ENCODE measurements around the gene RGL1. TPM values are rescaled to one million over a fixed set of nuclear protein-coding genes. Genes with fewer than 3 reads are reported as not detected.

The RGL1 gene
- total RNA-seq, 1 donor from 2014 or later, result 20.9 TPM

GRCh38 chr1:183936009-183936408 lies 131.1 kb downstream of the RGL1 start:
- Mint-ChIP-seq H3K9me3 (ENCODE audit: low read depth) (no peaks in the 10 kb centered on the region), H3K27me3 (ENCODE audit: low read depth) (no peaks in the 10 kb centered on the region)

DNA sequence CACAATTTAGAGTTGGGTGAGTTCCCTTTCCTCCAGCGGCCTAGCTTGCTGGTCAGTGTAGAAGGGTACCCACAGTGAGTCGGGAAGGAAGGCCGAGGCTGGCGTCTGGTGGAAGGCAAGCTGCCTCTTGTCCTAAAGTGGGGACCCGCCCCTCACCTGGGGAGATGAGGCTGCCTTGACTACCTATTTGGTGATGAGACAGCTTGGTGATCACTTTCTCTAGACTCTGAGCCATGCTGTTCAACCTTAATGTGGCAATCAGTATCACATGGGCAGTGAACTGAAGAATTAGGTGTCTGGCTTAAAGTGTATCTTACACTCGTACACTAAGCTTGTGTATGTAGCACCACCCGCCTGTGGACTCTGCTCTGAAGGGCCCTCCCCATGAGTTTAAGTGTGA lies 131.9 kb downstream of the RGL1 start:
- H3K4me1 Mint-ChIP-seq (ENCODE audit: low read depth), result peaks cover 8% of the 10 kb centered on the region
- TF ChIP-seq CTCF (IDR thresholded peaks at IDR 0.05), result no peak
- no peaks in the 10 kb centered on the region for H3K9me3 Mint-ChIP-seq (ENCODE audit: low read depth)
- no peak overlapping the region for H3K4me3 Mint-ChIP-seq (ENCODE audit: unreplicated experiment)
- H3K27me3 Mint-ChIP-seq (ENCODE audit: low read depth), result no peaks in the 10 kb centered on the region
- H3K27ac Mint-ChIP-seq (ENCODE audit: unreplicated experiment), result no peak overlapping the region
- H3K36me3 Mint-ChIP-seq (ENCODE audit: low read depth), result peaks cover 6% of the 10 kb centered on the region
- no peak for DNase-seq (ENCODE audit: low spot score)

More at GRCh38 chr1:183936009-183936408, 131.1 kb downstream of the RGL1 start:
- Mint-ChIP-seq H3K27ac (ENCODE audit: unreplicated experiment) (no peak overlapping the region), H3K4me3 (ENCODE audit: unreplicated experiment) (no peak overlapping the region), H3K36me3 (ENCODE audit: low read depth) (peaks cover 6% of the 10 kb centered on the region), H3K4me1 (ENCODE audit: low read depth) (peaks cover 16% of the 10 kb centered on the region)
- DNase-seq (ENCODE audit: low spot score), result no peak
- TF ChIP-seq CTCF (IDR thresholded peaks at IDR 0.05), result no peak

DNA sequence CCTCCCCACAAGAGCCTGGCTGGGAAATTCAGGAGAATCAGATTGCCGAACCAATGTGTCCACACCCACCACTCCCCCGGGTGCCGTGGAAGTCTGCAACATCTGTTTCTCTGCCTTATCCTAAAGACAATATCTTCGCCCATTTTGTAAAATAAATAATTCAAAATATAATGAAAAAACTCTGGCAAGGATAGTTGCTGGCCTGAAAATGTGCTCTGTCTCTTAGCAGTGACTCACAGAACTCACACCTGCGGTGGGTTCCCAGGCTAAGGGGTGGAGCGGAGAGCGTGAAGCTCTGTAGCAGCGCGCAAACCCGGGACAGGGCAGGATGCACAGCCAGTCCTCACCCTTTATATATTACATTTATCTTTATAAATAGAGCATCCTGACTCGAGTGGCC lies 132.7 kb downstream of the RGL1 start:
- no peak overlapping the region for H3K27ac Mint-ChIP-seq (ENCODE audit: unreplicated experiment)
- H3K4me3 Mint-ChIP-seq (ENCODE audit: unreplicated experiment), result no peak overlapping the region
- no peaks in the 10 kb centered on the region for H3K27me3 Mint-ChIP-seq (ENCODE audit: low read depth)
- H3K36me3 Mint-ChIP-seq (ENCODE audit: low read depth), result peaks cover 6% of the 10 kb centered on the region
- DNase-seq (ENCODE audit: low spot score), result no peak
- no peak for TF ChIP-seq CTCF (IDR thresholded peaks at IDR 0.05)
- no peaks in the 10 kb centered on the region for H3K9me3 Mint-ChIP-seq (ENCODE audit: low read depth)
- peaks cover 3% of the 10 kb centered on the region for H3K4me1 Mint-ChIP-seq (ENCODE audit: low read depth)

DNA sequence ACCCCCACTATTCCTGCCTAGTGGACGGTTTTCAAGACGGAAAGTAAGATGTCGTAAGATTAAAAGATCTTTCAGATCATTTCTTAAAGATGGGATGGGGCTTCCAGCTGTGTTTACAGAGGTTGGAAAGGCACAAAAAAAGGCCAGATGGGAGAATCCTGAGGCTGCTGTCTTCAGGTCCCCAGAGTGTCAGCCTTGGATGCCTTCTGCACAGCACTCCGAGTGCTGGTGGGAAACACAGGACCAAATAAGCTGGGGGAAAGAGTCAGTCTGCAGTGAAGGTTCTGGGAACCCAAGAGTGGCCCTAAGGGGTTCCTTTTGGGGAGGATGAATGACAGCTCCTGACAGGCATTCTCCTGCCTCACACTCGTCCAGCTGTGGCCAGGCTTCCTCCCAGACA lies 136.1 kb downstream of the RGL1 start:
- Mint-ChIP-seq H3K27ac (ENCODE audit: unreplicated experiment) (no peak overlapping the region), H3K9me3 (ENCODE audit: low read depth) (no peaks in the 10 kb centered on the region), H3K27me3 (ENCODE audit: low read depth) (no peaks in the 10 kb centered on the region), H3K4me3 (ENCODE audit: unreplicated experiment) (no peak overlapping the region), H3K4me1 (ENCODE audit: low read depth) (peaks cover 11% of the 10 kb centered on the region), H3K36me3 (ENCODE audit: low read depth) (peaks cover 6% of the 10 kb centered on the region)
- no peak for TF ChIP-seq CTCF (IDR thresholded peaks at IDR 0.05)
- no peak for DNase-seq (ENCODE audit: low spot score)

DNA sequence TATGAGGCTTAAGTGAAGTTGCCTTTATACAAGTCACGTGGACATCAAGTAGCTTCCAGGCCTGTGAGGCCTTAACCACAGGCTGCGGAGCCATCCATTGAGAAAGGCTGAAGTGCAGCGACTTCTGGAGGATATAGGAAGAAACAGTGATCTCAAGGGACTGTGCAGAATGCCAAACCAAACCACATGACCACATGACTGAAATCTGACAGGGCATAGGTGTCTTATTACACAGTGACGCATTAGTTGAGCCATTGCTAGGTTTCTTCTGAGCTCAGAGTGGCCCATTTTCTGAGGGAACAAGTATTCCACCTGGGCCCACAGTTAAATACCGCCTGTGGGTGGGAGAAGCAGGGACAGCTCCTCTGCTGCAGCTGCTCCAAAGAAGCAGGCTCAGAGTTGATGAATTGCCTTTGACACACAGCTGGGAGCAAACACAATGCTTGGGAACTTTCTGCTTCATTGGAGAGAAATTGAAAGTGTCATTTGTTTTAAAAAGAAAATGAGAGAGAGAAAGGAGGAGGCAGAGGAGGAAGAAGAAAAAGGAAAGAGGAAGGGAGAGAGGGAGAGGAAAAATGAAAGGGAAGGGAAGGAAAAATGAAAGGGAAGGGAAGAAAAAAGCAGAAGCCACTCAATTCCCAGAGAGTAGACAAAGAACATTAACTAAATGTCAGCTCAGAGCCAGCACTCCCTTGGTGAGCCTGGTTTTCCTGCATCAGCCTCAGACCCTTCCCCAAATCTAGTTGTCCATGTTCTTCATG lies 138.2 kb downstream of the RGL1 start:
- DNase-seq (ENCODE audit: low spot score), result no peak
- H3K27ac Mint-ChIP-seq (ENCODE audit: unreplicated experiment), result peak overlapping the region; percentile 91
- peak overlapping the region; percentile 26 for H3K4me3 Mint-ChIP-seq (ENCODE audit: unreplicated experiment)
- H3K4me1 Mint-ChIP-seq (ENCODE audit: low read depth), result peaks cover 11% of the 10 kb centered on the region
- H3K9me3 Mint-ChIP-seq (ENCODE audit: low read depth), result no peaks in the 10 kb centered on the region
- H3K36me3 Mint-ChIP-seq (ENCODE audit: low read depth), result peaks cover 6% of the 10 kb centered on the region
- no peaks in the 10 kb centered on the region for H3K27me3 Mint-ChIP-seq (ENCODE audit: low read depth)
- TF ChIP-seq CTCF (IDR thresholded peaks at IDR 0.05), result peak; percentile 66

Measured in chondrocyte (in vitro differentiated cells).